ENCODE data around the gene ARFGEF2.

ARFGEF2 gene

GRCh38 chr20:49030954-49031619, 109.6 kb downstream of the ARFGEF2 start:
- no peak for TF ChIP-seq CTCF (IDR thresholded peaks at IDR 0.05; ENCODE audit: low read depth, low read length, missing control alignments)
- no peak for DNase-seq
- no peak overlapping the region for H3K4me3 ChIP-seq (ENCODE audit: low read depth, low read length)
- no peaks in the 10 kb centered on the region for H3K27me3 ChIP-seq (replicated peaks)
- in situ Hi-C loops (cut with HindIII; ENCODE audit: low pct_ligation_motif_present, low sequenced_read_pairs), result no loop called here
- H3K36me3 ChIP-seq (replicated peaks), result peaks cover 40% of the 10 kb centered on the region
- no peak overlapping the region for H3K27ac ChIP-seq

GRCh38 chr20:49032455-49032854, 110.9 kb downstream of the ARFGEF2 start:
- Histone ChIP-seq H3K27me3 (replicated peaks) (no peaks in the 10 kb centered on the region), H3K36me3 (replicated peaks) (peaks cover 34% of the 10 kb centered on the region), H3K27ac (no peak overlapping the region), H3K4me3 (ENCODE audit: low read depth, low read length) (no peak overlapping the region)
- in situ Hi-C loops (cut with HindIII; ENCODE audit: low pct_ligation_motif_present, low sequenced_read_pairs), result no loop called here
- no peak for TF ChIP-seq CTCF (IDR thresholded peaks at IDR 0.05; ENCODE audit: low read depth, low read length, missing control alignments)
- no peak for DNase-seq

DNA sequence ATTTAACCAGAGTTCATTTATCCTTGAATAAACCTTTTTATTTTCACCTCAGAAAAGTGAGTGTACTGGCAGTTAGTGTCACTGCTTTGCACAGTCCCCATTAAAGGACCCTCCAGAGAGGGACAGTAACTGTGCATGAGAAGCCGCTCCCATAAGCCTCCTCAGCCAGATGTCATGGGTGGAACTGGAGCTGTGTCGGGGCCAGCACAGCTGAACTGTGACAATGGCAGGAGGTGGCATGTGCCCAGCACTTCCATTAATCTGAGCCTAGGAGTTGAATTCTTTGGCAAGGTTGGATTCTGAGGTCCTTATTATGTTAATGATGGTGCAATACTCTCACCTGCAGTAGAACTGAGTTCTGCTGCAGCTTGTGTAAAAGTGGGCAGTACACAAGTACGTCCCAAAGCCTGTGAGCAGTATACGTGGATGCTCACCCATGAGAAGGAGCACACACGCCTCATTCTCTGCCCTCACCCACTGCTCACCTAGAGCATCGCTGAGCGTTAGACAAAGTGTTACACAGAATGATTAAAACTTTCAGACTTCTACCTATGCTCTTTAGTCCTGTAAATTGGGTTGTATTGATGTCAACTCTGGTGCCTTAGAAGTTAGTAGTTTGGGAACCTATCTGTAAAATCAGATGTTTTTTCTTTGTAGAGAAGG, 112.7 kb downstream of the ARFGEF2 start:
- Histone ChIP-seq H3K4me3 (ENCODE audit: low read depth, low read length) (no peak overlapping the region), H3K27ac (no peak overlapping the region), H3K36me3 (replicated peaks) (peaks cover 22% of the 10 kb centered on the region), H3K27me3 (replicated peaks) (no peaks in the 10 kb centered on the region)
- DNase-seq, result no peak
- in situ Hi-C loops (cut with HindIII; ENCODE audit: low pct_ligation_motif_present, low sequenced_read_pairs), result no loop called here
- no peak for TF ChIP-seq CTCF (IDR thresholded peaks at IDR 0.05; ENCODE audit: low read depth, low read length, missing control alignments)

- in situ Hi-C loops (cut with HindIII; ENCODE audit: low pct_ligation_motif_present, low sequenced_read_pairs), result no loop called here
- peak; percentile 6 for DNase-seq
- no peak for TF ChIP-seq CTCF (IDR thresholded peaks at IDR 0.05; ENCODE audit: low read depth, low read length, missing control alignments)
- Histone ChIP-seq H3K27me3 (replicated peaks) (no peaks in the 10 kb centered on the region), H3K36me3 (replicated peaks) (peaks cover 5% of the 10 kb centered on the region), H3K4me3 (ENCODE audit: low read depth, low read length) (no peak overlapping the region), H3K27ac (no peak overlapping the region)
Measured at GRCh38 chr20:49037962-49038387, 116.5 kb downstream of the ARFGEF2 start.

- no peak overlapping the region for H3K27ac ChIP-seq
- no peaks in the 10 kb centered on the region for H3K36me3 ChIP-seq (replicated peaks)
- H3K27me3 ChIP-seq (replicated peaks), result no peaks in the 10 kb centered on the region
- no peak overlapping the region for H3K4me3 ChIP-seq (ENCODE audit: low read depth, low read length)
- in situ Hi-C loops (cut with HindIII; ENCODE audit: low pct_ligation_motif_present, low sequenced_read_pairs), result no loop called here
- no peak for DNase-seq
- no peak for TF ChIP-seq CTCF (IDR thresholded peaks at IDR 0.05; ENCODE audit: low read depth, low read length, missing control alignments)
Measured at GRCh38 chr20:49039854-49040253, 118.3 kb downstream of the ARFGEF2 start.

Measured in brain microvascular endothelial cell (primary cell).